Measurements from ENCODE around the gene C1orf53.

DNA sequence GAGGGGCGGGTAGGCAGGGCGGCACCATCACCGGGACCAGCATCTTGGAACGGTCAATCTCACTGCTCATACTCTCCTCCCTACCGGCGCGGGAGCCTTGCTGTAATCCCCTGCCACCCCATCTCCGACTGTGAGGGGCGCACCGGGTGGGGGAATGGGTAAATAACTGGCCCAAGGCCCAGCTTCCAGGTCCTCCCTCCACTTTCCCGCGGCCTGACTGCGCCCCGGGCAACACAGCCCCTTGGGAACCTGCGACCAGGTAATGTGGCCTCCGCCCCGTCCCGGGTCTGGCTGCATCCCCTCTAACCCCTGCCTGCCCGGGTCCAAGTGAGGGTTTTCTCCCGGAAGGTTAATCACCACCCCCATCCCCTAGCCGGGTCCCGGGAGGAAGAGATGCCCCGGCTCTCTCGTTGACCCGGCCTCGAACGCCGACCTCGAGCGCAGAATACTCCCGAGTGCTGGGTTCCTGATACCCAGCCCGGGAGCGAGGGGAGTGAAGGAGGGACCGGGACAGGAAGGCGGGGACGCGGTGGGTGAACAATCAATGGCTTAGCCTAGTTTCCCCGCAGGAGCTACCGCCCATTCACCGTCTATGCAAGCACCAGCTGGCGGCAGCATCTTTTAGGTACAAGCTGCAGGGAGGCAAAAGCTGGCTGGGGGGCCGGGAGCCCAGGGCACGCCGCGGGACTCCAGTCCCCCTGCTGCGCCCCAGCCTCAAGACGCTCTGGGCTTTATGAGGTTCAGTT lies 8.9 kb downstream of the C1orf53 start:
- TF ChIP-seq ZNF610 (tag by site-specific recombination; IDR thresholded peaks at IDR 0.05; ENCODE audit: borderline replicate concordance) (no peak), CTCF (tag by site-specific recombination; IDR thresholded peaks at IDR 0.05) (no peak), ZNF785 (tag by site-specific recombination; IDR thresholded peaks at IDR 0.05) (no peak), ZNF514 (tag by site-specific recombination; IDR thresholded peaks at IDR 0.05) (no peak), ZNF707 (tag by site-specific recombination; IDR thresholded peaks at IDR 0.05) (no peak), ZNF449 (tag by site-specific recombination; IDR thresholded peaks at IDR 0.05) (no peak)

Measured in HEK293 (cell line).